Measurements from ENCODE around the gene ANKRD13C. TPM values are rescaled to one million over a fixed set of nuclear protein-coding genes. Genes with fewer than 3 reads are reported as not detected.
A peak's percentile ranks its signal among the peaks of the same experiment; 100 is the strongest.

Gene ANKRD13C
- total RNA-seq, 1 donor from 2014 or later = 26.5 TPM

DNA sequence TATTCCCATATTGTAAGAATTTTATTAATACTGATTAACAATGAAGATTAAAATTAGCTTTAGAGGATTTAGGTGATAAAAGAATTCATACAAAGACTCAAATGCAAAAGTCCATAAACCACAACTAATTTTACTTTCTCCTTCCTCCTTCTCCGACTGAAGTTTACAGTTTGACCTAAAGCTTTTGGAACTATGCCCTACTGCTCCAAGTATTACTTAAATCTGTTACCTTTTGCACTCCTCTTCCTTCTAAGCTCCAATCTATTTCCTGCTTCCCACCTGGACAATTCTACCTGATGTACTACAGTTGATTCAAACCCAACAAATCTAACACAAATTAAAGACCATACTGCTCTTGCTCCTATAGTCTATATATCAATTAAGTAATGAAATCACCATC, 36.3 kb downstream of the ANKRD13C start:
- Mint-ChIP-seq H3K27ac (no peak overlapping the region), H3K4me3 (no peak overlapping the region), H3K9me3 (no peaks in the 10 kb centered on the region), H3K36me3 (ENCODE audit: low read depth) (peaks cover 7% of the 10 kb centered on the region), H3K4me1 (ENCODE audit: low read depth) (no peaks in the 10 kb centered on the region), H3K27me3 (ENCODE audit: insufficient read depth) (no peaks in the 10 kb centered on the region)
- DNase-seq (ENCODE audit: low spot score) = no peak
- intact Hi-C loops (cut with micrococcal nuclease) = no loop called here

DNA sequence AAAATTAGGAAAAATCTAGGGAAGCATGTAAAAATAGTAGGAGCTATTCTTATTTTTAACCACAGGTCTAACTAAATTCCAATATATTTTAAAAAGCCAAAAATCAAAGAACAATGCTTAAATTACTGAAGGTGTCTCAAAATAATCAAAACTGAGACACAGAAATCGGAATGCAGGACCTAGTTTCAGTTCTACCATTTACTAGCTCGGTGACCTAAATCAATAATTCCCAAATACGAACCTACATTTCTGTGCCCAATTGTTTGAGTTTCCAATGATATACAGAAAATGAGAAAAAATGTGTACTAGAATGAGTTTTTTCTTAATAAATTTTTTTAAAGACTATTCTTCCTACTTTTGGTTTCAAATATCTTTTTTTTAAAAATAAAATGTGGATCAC, 37.4 kb downstream of the ANKRD13C start:
- no peak overlapping the region for H3K27ac Mint-ChIP-seq
- H3K36me3 Mint-ChIP-seq (ENCODE audit: low read depth) = peaks cover 5% of the 10 kb centered on the region
- no peak for DNase-seq (ENCODE audit: low spot score)

GRCh38 chr1:70315782-70316181, 38.7 kb downstream of the ANKRD13C start:
- Mint-ChIP-seq H3K4me3 (no peak overlapping the region), H3K27me3 (ENCODE audit: insufficient read depth) (no peaks in the 10 kb centered on the region), H3K9me3 (no peaks in the 10 kb centered on the region), H3K27ac (no peak overlapping the region), H3K36me3 (ENCODE audit: low read depth) (peaks cover 5% of the 10 kb centered on the region), H3K4me1 (ENCODE audit: low read depth) (no peaks in the 10 kb centered on the region)
- intact Hi-C loops (cut with micrococcal nuclease) = no loop called here
- no peak for DNase-seq (ENCODE audit: low spot score)

More for the DNA sequence above, 37.4 kb downstream of the ANKRD13C start:
- intact Hi-C loops (cut with micrococcal nuclease) = no loop called here
- Mint-ChIP-seq H3K27me3 (ENCODE audit: insufficient read depth) (no peaks in the 10 kb centered on the region), H3K9me3 (no peaks in the 10 kb centered on the region), H3K4me1 (ENCODE audit: low read depth) (no peaks in the 10 kb centered on the region), H3K4me3 (no peak overlapping the region)

DNA sequence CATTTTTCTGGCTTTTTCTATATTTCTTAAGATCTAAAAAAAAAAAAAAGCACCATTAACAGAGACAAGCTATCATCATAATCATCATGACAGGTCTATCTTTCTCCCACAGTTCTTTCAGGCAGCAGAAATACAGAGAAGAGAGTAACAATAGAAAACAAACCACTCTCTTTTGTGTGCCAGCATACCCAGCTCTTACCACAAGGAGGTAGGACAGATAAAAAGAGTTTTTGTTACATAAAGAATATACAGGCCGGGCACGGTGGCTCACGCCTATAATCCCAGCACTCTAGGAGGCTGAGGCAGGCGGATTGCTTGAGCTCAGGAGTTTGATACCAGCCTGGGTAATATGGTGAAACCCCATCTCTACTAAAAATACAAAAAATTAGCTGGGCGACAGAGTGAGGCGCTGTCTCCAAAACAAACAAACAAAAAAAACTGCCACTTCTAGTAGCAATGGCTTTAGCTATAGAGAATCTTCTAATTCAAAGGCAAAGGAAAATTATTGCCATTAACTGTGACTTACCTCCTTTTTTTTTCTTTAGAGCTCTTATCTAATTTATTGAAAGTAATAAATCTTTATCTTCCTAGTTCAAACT, 39.7 kb downstream of the ANKRD13C start:
- Mint-ChIP-seq H3K27me3 (ENCODE audit: insufficient read depth) (no peaks in the 10 kb centered on the region), H3K4me3 (no peak overlapping the region), H3K36me3 (ENCODE audit: low read depth) (peaks cover 3% of the 10 kb centered on the region), H3K27ac (peak overlapping the region; percentile 19), H3K4me1 (ENCODE audit: low read depth) (no peaks in the 10 kb centered on the region), H3K9me3 (no peaks in the 10 kb centered on the region)
- no peak for DNase-seq (ENCODE audit: low spot score)
- intact Hi-C loops (cut with micrococcal nuclease) = no loop called here

- Mint-ChIP-seq H3K4me3 (no peak overlapping the region), H3K36me3 (ENCODE audit: low read depth) (peaks cover 6% of the 10 kb centered on the region), H3K27me3 (ENCODE audit: insufficient read depth) (no peaks in the 10 kb centered on the region), H3K27ac (no peak overlapping the region), H3K4me1 (ENCODE audit: low read depth) (no peaks in the 10 kb centered on the region), H3K9me3 (no peaks in the 10 kb centered on the region)
- no peak for DNase-seq (ENCODE audit: low spot score)
- intact Hi-C loops (cut with micrococcal nuclease) = no loop called here
Measured at GRCh38 chr1:70311369-70311768, 43.2 kb downstream of the ANKRD13C start.

GRCh38 chr1:70299472-70299871, 55.0 kb downstream of the ANKRD13C start:
- Mint-ChIP-seq H3K27me3 (ENCODE audit: insufficient read depth) (no peaks in the 10 kb centered on the region), H3K9me3 (no peaks in the 10 kb centered on the region), H3K27ac (no peak overlapping the region), H3K4me3 (no peak overlapping the region), H3K4me1 (ENCODE audit: low read depth) (no peaks in the 10 kb centered on the region), H3K36me3 (ENCODE audit: low read depth) (peaks cover 23% of the 10 kb centered on the region)
- DNase-seq (ENCODE audit: low spot score) = no peak
- intact Hi-C loops (cut with micrococcal nuclease) = no loop called here

DNA sequence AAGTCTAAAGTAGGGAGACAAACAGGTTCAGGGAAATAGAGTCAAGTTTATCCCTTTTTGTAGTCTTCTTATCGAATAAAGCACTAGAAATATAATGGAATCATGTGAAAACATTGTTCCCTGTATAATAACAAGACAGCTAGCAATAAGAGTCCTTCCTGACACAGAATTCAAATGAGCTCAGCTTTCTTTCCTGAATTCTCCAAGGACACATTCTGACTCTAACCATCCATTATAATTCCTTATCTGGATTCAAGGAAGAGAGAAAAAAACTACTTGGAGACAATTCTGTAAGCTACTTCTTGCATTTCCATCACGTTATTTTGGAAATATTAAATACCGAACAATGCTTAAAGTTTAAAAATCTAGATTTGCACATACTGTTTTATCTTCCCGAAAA, 58.8 kb downstream of the ANKRD13C start:
- H3K27ac Mint-ChIP-seq = no peak overlapping the region
- H3K9me3 Mint-ChIP-seq = no peaks in the 10 kb centered on the region
- intact Hi-C loops (cut with micrococcal nuclease) = no loop called here
- no peaks in the 10 kb centered on the region for H3K4me1 Mint-ChIP-seq (ENCODE audit: low read depth)
- no peak overlapping the region for H3K4me3 Mint-ChIP-seq
- no peaks in the 10 kb centered on the region for H3K27me3 Mint-ChIP-seq (ENCODE audit: insufficient read depth)
- peaks cover 32% of the 10 kb centered on the region for H3K36me3 Mint-ChIP-seq (ENCODE audit: low read depth)
- DNase-seq (ENCODE audit: low spot score) = no peak

- H3K27ac Mint-ChIP-seq = no peak overlapping the region
- H3K36me3 Mint-ChIP-seq (ENCODE audit: low read depth) = peaks cover 27% of the 10 kb centered on the region
- no peaks in the 10 kb centered on the region for H3K9me3 Mint-ChIP-seq
- H3K27me3 Mint-ChIP-seq (ENCODE audit: insufficient read depth) = no peaks in the 10 kb centered on the region
- DNase-seq (ENCODE audit: low spot score) = no peak
- intact Hi-C loops (cut with micrococcal nuclease) = no loop called here
- no peaks in the 10 kb centered on the region for H3K4me1 Mint-ChIP-seq (ENCODE audit: low read depth)
- no peak overlapping the region for H3K4me3 Mint-ChIP-seq
Measured at GRCh38 chr1:70293186-70293843, 61.2 kb downstream of the ANKRD13C start.

- Mint-ChIP-seq H3K27me3 (ENCODE audit: insufficient read depth) (no peaks in the 10 kb centered on the region), H3K4me1 (ENCODE audit: low read depth) (no peaks in the 10 kb centered on the region), H3K4me3 (no peak overlapping the region), H3K9me3 (no peaks in the 10 kb centered on the region), H3K36me3 (ENCODE audit: low read depth) (peaks cover 23% of the 10 kb centered on the region), H3K27ac (no peak overlapping the region)
- intact Hi-C loops (cut with micrococcal nuclease) = no loop called here
- DNase-seq (ENCODE audit: low spot score) = no peak
Measured at GRCh38 chr1:70290218-70290617, 64.3 kb downstream of the ANKRD13C start.

GRCh38 chr1:70288166-70288565, 66.4 kb downstream of the ANKRD13C start:
- Mint-ChIP-seq H3K4me3 (no peak overlapping the region), H3K27me3 (ENCODE audit: insufficient read depth) (no peaks in the 10 kb centered on the region), H3K9me3 (no peaks in the 10 kb centered on the region), H3K4me1 (ENCODE audit: low read depth) (no peaks in the 10 kb centered on the region), H3K27ac (no peak overlapping the region), H3K36me3 (ENCODE audit: low read depth) (peaks cover 15% of the 10 kb centered on the region)
- DNase-seq (ENCODE audit: low spot score) = no peak
- intact Hi-C loops (cut with micrococcal nuclease) = no loop called here

- H3K9me3 Mint-ChIP-seq = no peaks in the 10 kb centered on the region
- no peak overlapping the region for H3K27ac Mint-ChIP-seq
- no peak for DNase-seq (ENCODE audit: low spot score)
- peaks cover 14% of the 10 kb centered on the region for H3K36me3 Mint-ChIP-seq (ENCODE audit: low read depth)
- H3K27me3 Mint-ChIP-seq (ENCODE audit: insufficient read depth) = no peaks in the 10 kb centered on the region
- H3K4me3 Mint-ChIP-seq = no peak overlapping the region
- H3K4me1 Mint-ChIP-seq (ENCODE audit: low read depth) = no peaks in the 10 kb centered on the region
- intact Hi-C loops (cut with micrococcal nuclease) = no loop called here
Measured at GRCh38 chr1:70286453-70286852, 68.1 kb downstream of the ANKRD13C start.

- intact Hi-C loops (cut with micrococcal nuclease) = no loop called here
Measured at GRCh38 chr1:70284366-70284765, 70.2 kb downstream of the ANKRD13C start.

DNA sequence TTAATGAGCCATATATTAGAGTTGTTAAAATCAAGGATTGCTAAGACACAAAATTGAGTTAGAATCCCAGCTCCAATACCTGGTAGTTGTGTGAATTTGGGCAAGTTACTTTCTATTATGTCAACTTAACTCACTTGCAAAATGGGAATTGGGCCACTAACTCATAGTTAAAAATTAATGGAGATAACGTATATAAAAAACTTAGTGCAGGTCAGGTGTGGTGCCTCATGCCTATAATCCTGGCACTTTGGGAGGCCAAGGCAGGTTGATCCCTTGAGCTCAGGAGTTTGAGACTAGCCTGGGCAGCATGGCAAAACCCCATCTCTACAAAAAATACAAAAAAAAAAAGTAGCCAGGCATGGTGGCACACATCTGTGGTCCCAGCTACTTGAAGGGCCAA, 75.8 kb downstream of the ANKRD13C start:
- H3K27ac Mint-ChIP-seq = no peak overlapping the region
- DNase-seq (ENCODE audit: low spot score) = no peak
- intact Hi-C loops (cut with micrococcal nuclease) = no loop called here
- H3K36me3 Mint-ChIP-seq (ENCODE audit: low read depth) = peaks cover 23% of the 10 kb centered on the region
- no peak overlapping the region for H3K4me3 Mint-ChIP-seq
- no peaks in the 10 kb centered on the region for H3K27me3 Mint-ChIP-seq (ENCODE audit: insufficient read depth)
- H3K9me3 Mint-ChIP-seq = no peaks in the 10 kb centered on the region
- no peaks in the 10 kb centered on the region for H3K4me1 Mint-ChIP-seq (ENCODE audit: low read depth)

More at GRCh38 chr1:70284366-70284765, 70.2 kb downstream of the ANKRD13C start:
- no peaks in the 10 kb centered on the region for H3K4me1 Mint-ChIP-seq (ENCODE audit: low read depth)
- no peaks in the 10 kb centered on the region for H3K27me3 Mint-ChIP-seq (ENCODE audit: insufficient read depth)
- H3K27ac Mint-ChIP-seq = no peak overlapping the region
- H3K36me3 Mint-ChIP-seq (ENCODE audit: low read depth) = peaks cover 12% of the 10 kb centered on the region
- no peak for DNase-seq (ENCODE audit: low spot score)
- H3K9me3 Mint-ChIP-seq = no peaks in the 10 kb centered on the region
- H3K4me3 Mint-ChIP-seq = no peak overlapping the region

DNA sequence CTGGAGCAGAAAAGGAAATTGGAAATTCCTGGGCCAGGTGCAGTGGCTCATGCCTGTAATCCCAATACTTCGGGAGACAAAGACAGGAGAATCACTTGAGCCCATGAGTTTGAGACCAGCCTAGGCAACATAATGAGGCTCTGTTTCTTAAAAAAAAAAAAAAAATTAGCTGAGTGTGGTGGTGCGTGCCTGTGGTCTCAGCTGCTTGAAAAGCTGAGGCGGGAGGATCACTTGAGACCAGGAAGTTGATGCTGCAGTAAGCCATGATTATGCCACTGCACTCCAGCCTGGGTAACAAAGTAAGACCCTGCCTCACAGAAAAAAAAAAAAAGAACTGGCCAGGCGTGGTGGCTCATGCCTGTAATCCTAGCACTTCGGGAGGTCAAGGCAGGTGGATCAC, 76.6 kb downstream of the ANKRD13C start:
- Mint-ChIP-seq H3K27ac (no peak overlapping the region), H3K4me3 (no peak overlapping the region), H3K36me3 (ENCODE audit: low read depth) (peaks cover 29% of the 10 kb centered on the region), H3K27me3 (ENCODE audit: insufficient read depth) (no peaks in the 10 kb centered on the region), H3K4me1 (ENCODE audit: low read depth) (no peaks in the 10 kb centered on the region), H3K9me3 (no peaks in the 10 kb centered on the region)
- intact Hi-C loops (cut with micrococcal nuclease) = no loop called here
- DNase-seq (ENCODE audit: low spot score) = no peak

Data from activated T-helper 1 cell treated with anti-CD3 and anti-CD28 coated beads, Interleukin-12 subunit alpha, Interleukin-12 subunit beta, Interleukin-2, Interleukin-4 antibody, amounts not matched to agents 30 ng/mL and 10 ng/mL and 1 ng/mL, durations not matched to agents 14 hours and 24 hours and 36 hours (primary cell).